HTR-8/SVneo (cell line): Measurements from ENCODE around the gene PISD.

ENCODE experiments used
- DNase-seq: peaks from one replicate; pipeline ENCODE4 v3.0.0; 2011; ENCODE audit warnings: low spot score, mixed read lengths; ENCODE audit not compliant: insufficient read length
- FAIRE-seq: peaks from 2 replicates; lab custom pipeline; 2011; peaks lifted over from hg19 to GRCh38; lab: Jason Lieb, UNC

Gene PISD

GRCh38 chr22:31627223-31627731 is 34.7 kb downstream of the PISD start:
- FAIRE-seq, result no peak
- DNase-seq, result no peak

- no peak for DNase-seq
- no peak for FAIRE-seq
Observed at GRCh38 chr22:31626427-31627150, 35.4 kb downstream of the PISD start.

DNA sequence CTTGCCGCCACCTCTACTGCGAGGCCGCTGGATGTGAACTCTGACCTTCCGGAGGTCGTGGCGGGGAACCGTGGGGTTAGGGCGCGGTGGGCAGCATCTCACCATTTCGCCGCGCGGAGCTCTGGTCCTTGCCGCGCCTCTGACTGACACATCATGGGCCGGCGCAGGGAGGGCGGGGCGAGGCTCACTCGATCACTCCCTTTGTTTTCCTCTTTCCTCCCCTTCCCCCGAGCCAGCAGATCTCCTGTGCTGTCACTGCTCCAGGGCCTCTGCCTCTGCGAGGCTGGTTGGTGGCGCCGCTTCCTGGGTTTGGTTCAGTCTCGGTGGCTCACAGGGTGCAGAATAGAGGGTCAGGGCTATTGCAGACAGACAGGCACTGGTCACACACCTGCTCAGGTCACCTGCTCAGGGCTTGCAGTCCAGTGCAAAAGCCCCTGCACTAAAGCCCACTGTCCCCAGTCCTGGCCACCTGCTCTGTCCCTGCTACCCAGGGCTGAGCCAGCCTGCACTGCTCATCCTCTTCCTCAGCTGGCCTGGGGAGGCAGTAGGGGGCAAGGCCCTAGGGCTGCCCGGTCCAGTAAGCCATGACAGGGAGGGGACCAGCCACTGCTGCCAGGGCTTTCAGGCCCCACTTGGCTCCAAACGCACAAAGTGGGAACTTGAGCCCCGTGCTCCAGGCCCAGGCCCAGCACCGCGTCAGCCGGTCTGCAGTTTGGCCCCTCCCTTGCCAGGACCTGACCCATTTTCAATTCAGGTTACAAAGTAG is 36.2 kb downstream of the PISD start:
- DNase-seq (no peak), FAIRE-seq (no peak)

DNA sequence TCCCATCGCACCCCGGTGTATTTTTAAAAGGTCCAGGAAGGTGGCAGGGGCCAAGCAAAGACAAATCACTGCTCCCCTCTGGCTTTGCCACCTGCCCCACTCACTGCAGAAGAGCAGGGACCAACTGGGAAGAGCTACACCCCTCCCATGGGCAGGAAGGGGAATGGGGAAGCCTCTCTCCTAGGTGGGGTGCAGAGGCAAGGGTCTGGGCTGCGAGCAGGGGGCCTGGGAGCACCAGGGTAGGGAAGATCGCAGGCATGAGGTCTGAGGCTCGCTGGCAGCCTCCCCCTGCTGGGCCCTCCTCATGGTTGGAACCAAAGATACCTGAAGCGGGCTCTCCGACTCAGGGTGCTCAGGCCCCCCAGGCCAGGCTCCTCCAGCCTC is 36.8 kb downstream of the PISD start:
- no peak for DNase-seq
- no peak for FAIRE-seq

GRCh38 chr22:31623592-31624304 is 38.3 kb downstream of the PISD start:
- no peak for DNase-seq
- no peak for FAIRE-seq

GRCh38 chr22:31622980-31623379 is 39.0 kb downstream of the PISD start:
- DNase-seq (no peak), FAIRE-seq (no peak)

DNA sequence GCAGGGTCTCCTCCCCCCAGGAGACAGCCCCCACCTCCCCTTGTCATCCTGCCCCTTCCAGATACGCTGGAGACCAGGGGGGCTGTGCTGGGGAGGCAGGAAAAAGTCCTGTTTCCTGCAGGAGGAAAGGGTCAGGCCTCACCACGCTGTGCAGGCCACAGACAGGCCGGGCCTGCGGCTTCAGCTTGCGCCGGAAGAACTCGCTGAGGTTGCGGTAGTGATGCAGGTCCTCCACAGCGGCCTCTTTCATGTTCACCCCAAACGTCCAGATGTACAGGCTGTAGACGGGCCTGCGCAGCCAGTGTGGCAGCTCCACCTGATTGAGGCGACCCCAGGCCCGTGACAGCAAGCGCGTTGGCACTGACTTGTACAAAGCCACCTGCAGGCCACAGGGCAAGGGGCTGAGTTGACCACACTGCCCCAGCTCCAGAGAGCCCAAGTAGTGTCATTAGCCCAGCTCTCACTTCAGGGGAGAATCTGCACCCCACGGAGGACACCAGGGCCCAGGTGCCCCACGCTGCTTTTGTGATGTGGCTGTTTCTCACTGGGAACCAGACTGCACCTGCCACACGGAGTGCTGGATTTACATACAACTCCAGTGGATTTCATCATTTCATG is 40.4 kb downstream of the PISD start:
- no peak for FAIRE-seq
- no peak for DNase-seq

DNA sequence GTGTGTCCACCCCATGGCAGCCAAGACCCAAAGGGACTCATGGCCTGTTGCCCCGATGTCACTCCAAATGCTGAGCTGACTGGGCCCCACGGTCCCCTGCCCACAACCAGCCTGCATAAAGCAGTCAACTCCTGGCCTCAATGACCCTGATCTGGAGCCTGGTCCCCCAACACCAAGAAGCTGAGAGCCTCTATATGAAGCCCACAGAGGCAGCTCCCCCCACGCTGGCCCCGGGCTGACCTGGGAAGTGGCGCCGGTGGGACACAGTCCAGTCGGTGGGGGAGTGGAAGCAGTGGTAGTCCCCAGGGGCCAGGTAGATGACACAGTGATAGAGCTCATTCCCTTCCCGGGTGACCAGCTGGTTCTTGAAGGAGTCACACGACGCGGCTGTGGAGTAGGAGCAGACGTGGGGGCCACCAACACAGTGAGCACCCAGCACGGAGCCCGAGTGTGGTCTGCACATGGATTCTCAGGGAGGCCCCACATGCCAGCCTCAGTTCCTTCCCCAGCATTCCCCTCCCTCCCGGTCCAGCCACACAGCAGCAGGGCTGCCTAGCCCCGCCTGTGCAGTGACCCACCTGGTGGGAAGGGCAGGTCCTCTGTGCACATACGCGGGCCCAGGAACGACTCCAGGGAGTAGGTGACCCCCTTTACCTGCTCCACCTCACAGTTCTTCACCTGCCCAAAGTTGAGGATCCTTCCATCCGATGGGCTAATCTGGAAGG is 41.1 kb downstream of the PISD start:
- FAIRE-seq (no peak), DNase-seq (no peak)

GRCh38 chr22:31619611-31620300 is 42.3 kb downstream of the PISD start:
- FAIRE-seq (no peak), DNase-seq (no peak)

GRCh38 chr22:31618471-31619176 is 43.4 kb downstream of the PISD start:
- FAIRE-seq (no peak), DNase-seq (no peak)

DNA sequence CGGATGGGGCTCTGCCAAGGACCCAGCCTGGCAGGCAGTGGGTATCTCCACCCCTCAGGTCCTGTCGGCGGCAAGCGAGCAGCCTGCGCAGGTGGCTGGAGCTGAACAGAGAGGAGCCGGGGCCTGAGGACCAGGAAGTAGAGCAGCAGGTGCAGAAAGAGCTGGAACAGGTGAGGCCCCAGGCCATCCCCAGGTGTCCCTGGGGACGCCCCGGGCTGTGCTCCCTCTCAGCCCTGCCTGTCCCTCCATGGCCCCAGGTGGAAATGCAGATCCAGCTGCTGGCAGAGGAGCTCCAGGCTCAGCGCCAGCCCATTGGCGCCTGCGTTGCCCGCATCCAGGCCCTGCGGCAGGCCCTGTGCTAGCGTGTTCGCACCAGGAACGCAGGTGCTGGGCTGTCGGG is 44.0 kb downstream of the PISD start:
- FAIRE-seq (no peak), DNase-seq (no peak)

- DNase-seq (no peak), FAIRE-seq (no peak)
Observed at GRCh38 chr22:31616315-31616980, 45.6 kb downstream of the PISD start.

GRCh38 chr22:31615940-31616314 is 46.1 kb downstream of the PISD start:
- no peak for FAIRE-seq
- no peak for DNase-seq

DNA sequence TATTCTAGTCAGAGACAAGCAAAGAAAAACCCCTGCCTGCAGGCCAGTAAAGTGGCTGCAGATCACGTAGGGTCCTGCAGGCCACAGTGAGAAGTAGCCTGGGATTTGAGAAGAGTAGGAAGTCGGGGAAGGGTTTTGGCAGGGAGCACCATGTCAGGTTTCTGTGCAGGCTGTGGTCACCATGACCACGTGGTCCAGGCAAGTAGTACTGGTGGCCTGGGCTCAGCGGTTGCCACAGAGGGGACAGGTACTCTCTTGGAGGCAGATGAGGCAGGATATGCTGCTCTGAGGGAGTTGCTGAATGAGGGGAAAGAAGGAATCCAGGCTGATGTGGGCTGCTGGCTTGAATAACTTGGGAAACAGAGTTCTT is 46.5 kb downstream of the PISD start:
- FAIRE-seq, result no peak
- DNase-seq, result no peak

DNA sequence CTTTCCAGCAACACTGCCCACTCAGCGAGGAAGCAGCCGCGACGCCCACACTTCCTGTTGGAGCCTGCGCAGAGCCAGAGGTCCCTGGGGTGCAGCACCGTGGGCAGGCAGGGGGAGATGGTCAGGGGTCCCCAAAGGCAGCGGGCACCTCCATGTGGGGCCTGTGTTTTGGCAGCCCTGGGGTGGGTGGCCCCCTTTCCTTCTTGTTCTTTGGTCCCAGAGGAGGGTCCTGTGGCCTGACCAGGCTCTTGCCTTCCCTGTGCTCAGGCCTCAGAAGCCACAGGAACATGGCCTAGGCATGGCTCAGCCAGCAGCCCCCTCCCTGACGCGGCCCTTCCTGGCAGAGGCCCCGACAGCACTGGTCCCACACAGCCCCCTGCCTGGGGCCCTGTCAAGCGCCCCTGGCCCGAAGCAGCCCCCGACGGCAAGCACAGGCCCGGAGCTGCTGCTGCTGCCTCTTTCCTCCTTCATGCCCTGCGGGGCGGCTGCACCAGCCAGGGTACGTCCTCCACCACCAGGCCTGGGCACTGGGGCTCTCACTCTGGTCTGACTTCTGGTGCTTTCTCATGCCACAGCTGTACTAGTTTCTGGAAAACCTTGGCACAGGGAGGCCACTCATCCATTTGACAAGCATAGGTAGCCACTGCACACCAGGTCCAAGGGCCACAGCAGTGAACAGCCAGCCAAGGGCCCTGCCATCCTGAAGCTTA is 47.1 kb downstream of the PISD start:
- no peak for FAIRE-seq
- no peak for DNase-seq

DNA sequence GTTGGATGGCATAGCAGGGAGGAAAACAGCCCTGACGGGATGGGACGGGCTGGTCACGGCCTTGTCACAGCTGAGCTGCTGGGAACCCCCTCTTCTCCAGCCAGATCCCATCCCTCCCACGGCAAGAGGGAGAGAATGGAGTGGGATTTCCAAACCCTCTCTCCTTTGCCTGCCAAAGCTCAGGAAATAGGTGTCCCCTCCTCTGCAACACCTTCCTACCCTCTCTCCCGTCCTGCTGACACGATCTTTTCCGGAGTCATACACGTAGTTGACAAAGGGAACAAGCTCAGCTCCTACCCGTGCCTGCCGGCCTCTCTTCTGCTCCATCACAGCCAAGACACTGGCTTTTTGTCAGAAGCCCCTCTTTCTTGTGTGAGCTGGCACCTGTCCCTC is 48.1 kb downstream of the PISD start:
- DNase-seq (no peak), FAIRE-seq (no peak)

DNA sequence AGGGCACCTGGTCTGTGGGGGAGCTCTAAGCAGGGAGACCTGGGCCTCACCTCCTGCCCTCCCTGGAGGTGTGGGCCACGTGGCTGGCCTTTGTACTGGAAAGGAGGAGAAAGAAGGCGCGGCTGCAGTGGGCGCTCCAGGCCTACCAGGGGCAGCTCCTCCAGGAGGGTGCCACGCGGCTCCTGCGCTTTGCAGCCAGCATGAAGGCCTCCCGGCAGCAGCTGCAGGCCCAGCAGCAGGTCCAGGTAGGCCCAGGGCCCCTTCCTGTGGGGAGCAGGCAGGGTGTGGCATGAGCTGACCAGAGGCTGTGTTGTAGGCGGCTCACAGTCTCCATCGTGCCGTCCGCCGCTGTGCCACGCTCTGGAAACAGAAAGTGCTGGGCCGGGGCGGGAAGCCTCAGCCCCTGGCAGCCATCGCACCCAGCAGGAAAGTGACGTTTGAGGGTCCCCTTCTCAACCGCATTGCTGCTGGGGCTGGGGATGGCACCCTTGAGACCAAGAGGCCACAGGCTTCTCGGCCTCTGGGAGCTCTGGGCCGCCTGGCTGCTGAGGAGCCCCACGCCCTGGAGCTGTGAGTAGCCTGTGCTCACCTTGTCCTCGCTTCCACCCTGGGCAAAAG is 48.6 kb downstream of the PISD start:
- DNase-seq (no peak), FAIRE-seq (no peak)
